ENCODE measurements around the gene RGS11. TPM values are rescaled to one million over a fixed set of nuclear protein-coding genes. Genes with fewer than 3 reads are reported as not detected.
"Not testable (repeated sequence)": the region's sequence is repeated elsewhere in the genome, so short reads cannot be mapped to it uniquely, and the experiment has no call there.

The RGS11 gene
- total RNA-seq, 1 donor from 2014 or later, result 12.5 TPM

- intact Hi-C loops (cut with DNase I), result no loop called here
- ATAC-seq (ENCODE audit: poor library complexity) (no peak), DNase-seq (no peak)
These were observed 7.3 kb downstream of the RGS11 start for GRCh38 chr16:268141-269053.

GRCh38 chr16:267562-267961, 8.2 kb downstream of the RGS11 start:
- intact Hi-C loops (cut with DNase I); DNase-seq; ATAC-seq (ENCODE audit: poor library complexity): not testable (repeated sequence)

GRCh38 chr16:266258-267164, 9.2 kb downstream of the RGS11 start:
- DNase-seq (peak; percentile 32), ATAC-seq (ENCODE audit: poor library complexity) (peak; percentile 4)
- intact Hi-C loops (cut with DNase I), result no loop called here

GRCh38 chr16:265711-266110, 10.0 kb downstream of the RGS11 start:
- DNase-seq (no peak), ATAC-seq (ENCODE audit: poor library complexity) (no peak)

GRCh38 chr16:265002-265529, 10.7 kb downstream of the RGS11 start:
- intact Hi-C loops (cut with DNase I), result no loop called here
- ATAC-seq (ENCODE audit: poor library complexity) (no peak), DNase-seq (no peak)

More at GRCh38 chr16:265711-266110, 10.0 kb downstream of the RGS11 start:
- intact Hi-C loops (cut with DNase I), result no loop called here

- no peak for ATAC-seq (ENCODE audit: poor library complexity)
- intact Hi-C loops (cut with DNase I), result no loop called here
- DNase-seq, result no peak
These were observed 11.2 kb downstream of the RGS11 start for GRCh38 chr16:264440-264951.

- no peak for DNase-seq
- no peak for ATAC-seq (ENCODE audit: poor library complexity)
- intact Hi-C loops (cut with DNase I), result no loop called here
These were observed 11.8 kb downstream of the RGS11 start for GRCh38 chr16:263944-264343.

- intact Hi-C loops (cut with DNase I), result no loop called here
- ATAC-seq (ENCODE audit: poor library complexity) (no peak), DNase-seq (no peak)
These were observed 12.5 kb downstream of the RGS11 start for GRCh38 chr16:263182-263774.

GRCh38 chr16:262121-262745, 13.5 kb downstream of the RGS11 start:
- no peak for ATAC-seq (ENCODE audit: poor library complexity)
- DNase-seq, result no peak
- intact Hi-C loops (cut with DNase I), result no loop called here

- ATAC-seq (ENCODE audit: poor library complexity) (no peak), DNase-seq (no peak)
- intact Hi-C loops (cut with DNase I), result no loop called here
These were observed 14.6 kb downstream of the RGS11 start for GRCh38 chr16:261031-261691.

- DNase-seq, result no peak
- no peak for ATAC-seq (ENCODE audit: poor library complexity)
- intact Hi-C loops (cut with DNase I), result no loop called here
These were observed 15.4 kb downstream of the RGS11 start for GRCh38 chr16:260326-260725.

- DNase-seq (no peak), ATAC-seq (ENCODE audit: poor library complexity) (no peak)
- intact Hi-C loops (cut with DNase I), result no loop called here
These were observed 15.9 kb downstream of the RGS11 start for GRCh38 chr16:259814-260253.

GRCh38 chr16:259226-259625, 16.5 kb downstream of the RGS11 start:
- ATAC-seq (ENCODE audit: poor library complexity) (no peak), DNase-seq (no peak)
- intact Hi-C loops (cut with DNase I), result no loop called here

GRCh38 chr16:258091-258490, 17.7 kb downstream of the RGS11 start:
- intact Hi-C loops (cut with DNase I); DNase-seq; ATAC-seq (ENCODE audit: poor library complexity): not testable (repeated sequence)

- intact Hi-C loops (cut with DNase I), result no loop called here
- no peak for DNase-seq
- no peak for ATAC-seq (ENCODE audit: poor library complexity)
These were observed 20.6 kb downstream of the RGS11 start for GRCh38 chr16:255183-255582.

GRCh38 chr16:254461-254860, 21.3 kb downstream of the RGS11 start:
- DNase-seq (no peak), ATAC-seq (ENCODE audit: poor library complexity) (no peak)
- intact Hi-C loops (cut with DNase I), result no loop called here

GRCh38 chr16:253833-254232, 21.9 kb downstream of the RGS11 start:
- intact Hi-C loops (cut with DNase I), result no loop called here
- DNase-seq, result no peak
- no peak for ATAC-seq (ENCODE audit: poor library complexity)

All from Right ventricle myocardium superior (tissue), 1 donor.